Testis (tissue), 2 donors: Measurements from ENCODE around the gene HSF2BP.

Experiments used
- POLR2A ChIP-seq: fragments of 450-650 bp; IDR thresholded peaks from one replicate; pipeline ENCODE4 v1.6.1; 2017; ENCODE audit warnings: antibody characterized with exemption, mild to moderate bottlenecking, moderate library complexity
- TF ChIP-seq, protein P1 (sequence below), 3 experiments: fragments of 450-650 bp in 2 of 3; fragments of 200-600 bp in 1 of 3; sonication (generic) in 1 of 3; IDR thresholded peaks; one replicate each; pipeline ENCODE4 v1.5.1; 2016 to 2019; ENCODE audit warnings: antibody characterized with exemption in 3 of 3, mild to moderate bottlenecking in 2 of 3, moderate library complexity in 1 of 3

DNA sequence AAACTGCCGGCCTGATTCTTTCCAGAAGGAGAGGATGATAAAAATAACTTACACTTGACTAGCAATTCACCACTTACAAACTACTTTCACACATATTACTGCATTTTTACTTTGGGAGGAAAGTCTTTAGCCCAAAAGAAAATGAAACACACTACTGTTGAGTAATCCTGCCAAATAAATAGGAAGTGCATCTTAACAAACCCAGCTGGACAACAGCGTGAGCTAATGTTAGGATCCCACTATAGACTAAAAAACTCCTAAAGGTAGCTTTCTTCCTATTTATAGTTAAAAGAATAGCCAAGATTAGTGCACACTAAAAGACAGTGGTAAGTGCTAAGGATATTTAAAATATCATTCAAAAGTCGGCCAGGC lies 83.8 kb downstream of the HSF2BP start:
- TF ChIP-seq, protein P1, sequence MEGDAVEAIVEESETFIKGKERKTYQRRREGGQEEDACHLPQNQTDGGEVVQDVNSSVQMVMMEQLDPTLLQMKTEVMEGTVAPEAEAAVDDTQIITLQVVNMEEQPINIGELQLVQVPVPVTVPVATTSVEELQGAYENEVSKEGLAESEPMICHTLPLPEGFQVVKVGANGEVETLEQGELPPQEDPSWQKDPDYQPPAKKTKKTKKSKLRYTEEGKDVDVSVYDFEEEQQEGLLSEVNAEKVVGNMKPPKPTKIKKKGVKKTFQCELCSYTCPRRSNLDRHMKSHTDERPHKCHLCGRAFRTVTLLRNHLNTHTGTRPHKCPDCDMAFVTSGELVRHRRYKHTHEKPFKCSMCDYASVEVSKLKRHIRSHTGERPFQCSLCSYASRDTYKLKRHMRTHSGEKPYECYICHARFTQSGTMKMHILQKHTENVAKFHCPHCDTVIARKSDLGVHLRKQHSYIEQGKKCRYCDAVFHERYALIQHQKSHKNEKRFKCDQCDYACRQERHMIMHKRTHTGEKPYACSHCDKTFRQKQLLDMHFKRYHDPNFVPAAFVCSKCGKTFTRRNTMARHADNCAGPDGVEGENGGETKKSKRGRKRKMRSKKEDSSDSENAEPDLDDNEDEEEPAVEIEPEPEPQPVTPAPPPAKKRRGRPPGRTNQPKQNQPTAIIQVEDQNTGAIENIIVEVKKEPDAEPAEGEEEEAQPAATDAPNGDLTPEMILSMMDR (IDR thresholded peaks at IDR 0.05), result no peak
- TF ChIP-seq POLR2A, result no peak
